ENCODE results near the gene B9D1.

B9D1 gene

DNA sequence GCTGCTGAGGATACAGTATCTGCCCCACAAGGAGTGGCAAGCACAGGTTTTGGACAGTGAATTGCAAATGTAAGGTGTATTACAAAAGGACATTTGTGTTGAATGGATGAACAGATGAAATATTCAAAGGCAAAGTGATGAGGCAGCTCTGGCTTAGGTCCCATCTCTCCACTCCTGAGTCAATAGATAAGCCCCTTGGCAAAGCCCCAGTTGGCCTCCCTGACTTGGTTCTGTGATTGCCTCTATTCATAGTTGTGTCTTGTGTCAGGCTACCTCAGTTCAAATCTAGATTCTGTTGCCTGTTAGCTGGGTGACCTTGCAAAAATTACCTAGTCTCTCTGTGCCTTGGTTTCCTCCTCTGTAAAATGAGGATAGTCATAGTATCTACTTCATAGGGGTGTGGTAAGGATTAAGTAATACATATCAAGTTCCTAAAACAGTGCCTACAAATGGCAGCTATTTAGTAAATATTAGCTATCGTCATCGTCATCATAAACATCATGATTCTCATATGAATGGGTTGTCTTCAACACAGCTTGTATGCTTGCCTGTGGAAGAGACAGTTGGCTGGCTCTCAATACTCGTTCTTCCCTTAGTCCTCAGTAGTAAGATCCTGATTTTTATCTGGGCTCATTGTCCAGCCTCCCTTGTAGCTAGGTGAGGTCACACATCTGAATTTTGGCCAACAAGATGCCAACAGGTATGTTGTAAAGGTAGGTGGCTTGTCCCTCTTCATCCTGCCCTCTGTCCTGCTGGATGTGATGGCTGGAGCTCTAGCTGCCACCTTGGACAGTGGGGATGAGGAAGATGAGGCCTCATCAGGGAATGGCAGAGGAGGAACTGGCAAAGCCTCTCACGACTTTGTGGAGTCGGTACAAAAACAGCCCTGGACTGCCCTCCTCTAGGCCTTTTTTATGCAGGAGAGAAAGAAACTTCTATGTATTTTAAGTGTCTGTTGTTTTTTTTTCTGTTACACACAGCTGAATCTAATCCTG lies 26.6 kb upstream of the B9D1 start:
- DNase-seq = no peak

DNA sequence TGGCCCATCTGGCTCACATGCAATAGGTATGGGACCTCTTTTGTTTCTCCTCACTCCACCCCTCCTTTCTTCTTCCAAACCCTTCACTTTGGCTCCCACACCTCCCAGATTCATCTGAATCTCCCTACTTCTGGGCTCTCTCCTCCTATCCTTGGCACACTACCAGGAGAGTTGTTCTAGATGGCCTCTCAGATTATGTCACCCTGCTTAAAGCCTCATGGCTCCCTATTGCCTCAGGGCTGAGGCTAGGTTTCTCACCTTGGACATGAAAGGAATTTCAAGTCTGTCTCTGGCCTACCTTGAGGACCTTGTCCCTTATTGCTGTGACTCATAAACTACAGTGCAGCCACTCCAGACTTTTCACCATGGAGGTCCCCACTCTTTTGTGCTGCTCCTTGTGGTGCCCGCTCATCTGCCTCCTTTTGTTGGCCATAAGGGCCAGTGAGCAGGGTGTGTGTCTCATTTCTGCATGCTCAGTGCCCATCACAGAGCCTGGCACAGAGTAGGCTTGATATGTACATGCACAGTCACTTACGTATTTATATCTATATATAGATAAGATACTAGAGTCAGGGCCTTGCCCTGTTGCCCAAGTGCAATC lies 25.5 kb upstream of the B9D1 start:
- peak; percentile 70 for DNase-seq

DNA sequence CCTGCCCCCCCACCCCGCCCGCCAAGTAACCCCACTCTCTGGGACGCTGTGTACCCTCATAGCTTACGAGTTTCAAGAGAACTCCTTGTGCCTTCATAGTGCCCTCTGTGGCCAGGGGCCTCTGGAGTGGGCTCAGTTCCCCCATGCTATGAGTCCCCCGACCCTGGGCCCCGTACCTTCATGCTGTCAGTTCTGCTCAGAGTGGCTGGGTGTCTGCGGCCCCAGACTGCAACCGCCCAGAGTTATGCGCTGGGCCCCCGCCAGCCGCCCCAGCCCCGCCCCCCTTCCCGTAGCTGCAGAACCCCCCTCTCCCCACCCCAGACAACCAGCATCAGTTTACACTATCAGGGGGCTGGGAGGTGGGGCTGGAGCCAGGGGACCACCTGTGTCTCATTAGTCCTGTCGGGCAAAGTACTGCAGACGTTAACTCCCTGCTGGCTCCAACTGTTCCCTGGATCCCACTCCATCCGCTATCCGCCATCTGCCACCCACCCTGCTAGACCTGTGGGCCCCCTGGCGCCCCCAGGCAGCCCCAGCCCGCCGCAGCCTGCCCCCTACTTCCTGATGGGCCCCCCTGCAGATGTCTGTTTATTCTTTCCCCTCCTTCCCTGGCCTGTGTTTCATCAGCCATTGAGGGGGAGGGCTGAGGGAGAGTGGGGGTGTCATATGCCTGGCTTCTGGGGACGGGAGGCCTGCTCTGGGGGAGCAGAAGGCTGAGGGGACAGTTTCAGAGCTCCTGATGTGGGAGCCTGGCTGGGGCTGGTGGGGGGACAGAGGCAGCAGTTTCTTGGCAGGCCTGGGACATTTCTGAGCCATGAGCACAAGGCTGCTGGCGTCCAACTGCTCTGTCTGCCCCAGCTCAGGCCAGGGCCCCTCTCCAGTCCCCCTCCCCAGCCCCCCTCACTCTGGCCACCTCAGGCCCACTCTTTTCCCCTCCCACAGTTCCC lies 24.7 kb upstream of the B9D1 start, which contains the start of gene MFAP4:
Gene MFAP4, minus strand, starts transcription at position 217 of the 947 bp plus-strand sequence. Its CDS starts 35 bp downstream, at position 182.
- peak; percentile 99 for DNase-seq

DNA sequence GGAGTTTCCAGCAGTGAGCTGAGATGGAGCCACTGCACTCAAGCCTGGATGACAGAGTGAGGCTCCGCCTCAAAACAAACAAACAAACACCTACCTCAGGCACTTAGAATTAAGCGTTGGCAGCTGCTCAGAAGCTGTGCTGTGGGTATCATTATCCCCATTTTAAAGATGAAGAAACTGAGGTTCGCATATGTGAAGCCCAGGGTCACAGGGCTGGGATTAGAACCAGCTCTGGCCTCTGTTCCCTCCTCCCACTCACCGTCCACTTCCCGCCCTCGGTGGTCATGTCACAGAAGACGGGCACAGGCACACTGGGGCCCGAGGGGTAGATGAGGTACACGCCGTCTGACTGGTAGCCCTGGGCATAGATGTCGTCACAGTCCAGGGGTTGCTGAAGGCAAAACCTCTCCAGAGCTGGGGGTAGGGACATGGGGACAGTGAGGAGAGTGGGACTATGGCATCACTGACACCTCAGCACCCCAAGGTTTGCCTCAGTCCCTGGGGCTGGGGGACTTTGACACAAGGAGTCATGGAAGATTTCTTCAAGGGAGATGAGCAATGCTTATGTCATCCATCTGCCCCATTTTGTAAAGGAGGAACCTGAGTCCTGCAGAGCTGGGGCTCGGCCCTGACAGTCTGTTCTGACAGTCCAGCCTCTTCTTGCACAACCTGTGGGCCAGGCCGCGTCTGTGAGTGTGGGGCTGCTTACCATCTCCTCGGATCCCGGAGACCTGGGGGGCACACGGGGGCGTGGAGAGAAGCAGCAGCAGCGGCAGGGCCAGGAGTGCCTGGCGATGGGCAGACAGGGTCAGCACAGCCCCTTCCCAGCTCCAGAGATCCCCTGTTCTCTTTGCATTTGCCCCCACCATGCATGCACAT lies 23.8 kb upstream of the B9D1 start:
- DNase-seq = peak; percentile 39

DNA sequence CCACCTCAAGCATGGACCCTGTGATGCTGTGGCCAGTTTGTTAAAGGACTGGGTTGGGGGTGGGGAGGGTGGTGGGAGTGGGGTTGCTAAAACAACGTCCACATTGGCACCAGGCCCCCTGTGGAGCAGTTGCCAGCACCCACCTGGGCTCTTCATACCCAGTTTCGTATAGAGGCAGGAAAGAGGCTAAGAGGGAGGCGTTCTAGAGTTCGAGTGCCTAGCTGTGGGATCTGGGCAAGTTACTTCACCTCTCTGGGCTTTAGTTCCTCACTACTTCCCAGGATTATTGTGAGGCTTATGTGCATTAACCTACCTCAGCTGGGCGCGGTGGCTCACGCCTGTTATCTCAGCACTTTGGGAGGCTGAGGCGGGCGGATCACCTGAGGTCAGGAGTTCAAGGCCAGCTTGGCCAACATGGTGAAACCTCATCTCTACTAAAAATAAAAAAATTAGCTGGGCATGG lies 23.0 kb upstream of the B9D1 start:
- DNase-seq = no peak

DNA sequence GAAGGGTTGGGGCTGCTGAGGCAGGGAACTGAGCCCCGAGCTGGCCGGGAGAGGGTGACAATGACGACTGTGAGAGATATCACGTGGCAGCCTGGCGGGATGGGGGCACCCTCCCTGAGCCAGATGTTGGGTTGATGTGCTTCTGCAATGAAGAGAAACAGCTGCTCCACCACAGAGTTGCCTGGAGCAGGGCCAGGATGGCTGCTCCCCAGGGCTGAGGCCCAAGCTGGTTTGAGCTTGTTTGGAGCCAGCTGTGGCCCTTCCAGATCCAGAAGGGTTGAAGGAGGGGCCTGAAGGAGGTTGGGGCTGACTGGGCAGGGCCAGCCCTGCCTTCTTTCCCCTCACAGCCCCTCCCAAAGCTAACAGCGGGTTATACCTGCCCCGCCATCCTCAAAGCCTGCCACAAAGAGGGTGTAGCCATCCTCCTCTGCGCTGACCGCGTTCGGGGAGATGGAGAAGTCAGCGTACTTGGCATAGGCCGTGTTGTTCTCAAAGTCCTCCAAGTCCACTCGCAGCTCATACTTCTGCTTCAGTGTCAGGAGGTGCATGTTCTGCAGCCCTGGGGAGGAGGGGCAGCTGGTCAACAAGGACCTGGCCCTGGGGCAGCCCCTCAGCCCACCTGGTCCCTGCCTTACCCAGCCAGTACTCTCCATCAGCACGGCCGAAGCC lies 22.3 kb upstream of the B9D1 start:
- DNase-seq = peak; percentile 96

DNA sequence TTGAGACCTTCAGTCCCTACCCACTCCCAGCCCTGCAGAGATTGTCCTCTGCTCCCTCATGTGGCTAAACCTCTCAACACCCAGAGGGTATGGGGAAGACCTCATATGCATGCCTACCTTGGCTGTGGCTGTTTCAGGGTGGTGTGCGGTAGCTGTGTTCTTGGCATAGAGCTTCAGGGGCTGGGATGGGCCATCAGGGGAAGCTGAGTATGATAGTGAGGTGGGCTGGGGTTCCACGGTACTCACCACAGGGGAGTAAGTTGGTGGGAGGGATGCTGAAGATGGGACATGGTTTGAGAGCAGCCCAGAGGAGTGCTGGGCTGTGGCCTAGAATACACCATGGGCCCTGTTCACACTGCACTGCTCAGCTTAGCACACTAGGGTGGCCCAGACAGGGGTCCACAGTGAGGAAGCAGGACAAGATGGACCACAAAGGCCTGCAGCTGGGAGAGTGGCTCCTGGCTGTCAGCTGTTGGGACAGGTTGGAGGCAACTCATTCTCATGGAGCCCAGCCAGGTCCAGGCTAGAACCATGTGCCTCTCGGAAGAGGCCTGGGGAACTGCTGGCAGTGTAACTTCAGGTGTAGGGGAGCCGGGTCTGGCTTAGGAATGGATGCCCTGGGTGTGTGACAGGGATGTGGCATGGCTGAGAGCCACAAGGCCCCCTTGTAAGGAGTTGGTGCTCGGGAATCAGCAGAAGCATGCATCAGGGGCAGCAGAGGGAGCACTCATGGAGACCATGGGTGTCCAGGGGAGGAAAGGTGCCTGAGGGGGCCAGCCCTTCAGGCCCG lies 21.4 kb upstream of the B9D1 start:
- no peak for DNase-seq

DNA sequence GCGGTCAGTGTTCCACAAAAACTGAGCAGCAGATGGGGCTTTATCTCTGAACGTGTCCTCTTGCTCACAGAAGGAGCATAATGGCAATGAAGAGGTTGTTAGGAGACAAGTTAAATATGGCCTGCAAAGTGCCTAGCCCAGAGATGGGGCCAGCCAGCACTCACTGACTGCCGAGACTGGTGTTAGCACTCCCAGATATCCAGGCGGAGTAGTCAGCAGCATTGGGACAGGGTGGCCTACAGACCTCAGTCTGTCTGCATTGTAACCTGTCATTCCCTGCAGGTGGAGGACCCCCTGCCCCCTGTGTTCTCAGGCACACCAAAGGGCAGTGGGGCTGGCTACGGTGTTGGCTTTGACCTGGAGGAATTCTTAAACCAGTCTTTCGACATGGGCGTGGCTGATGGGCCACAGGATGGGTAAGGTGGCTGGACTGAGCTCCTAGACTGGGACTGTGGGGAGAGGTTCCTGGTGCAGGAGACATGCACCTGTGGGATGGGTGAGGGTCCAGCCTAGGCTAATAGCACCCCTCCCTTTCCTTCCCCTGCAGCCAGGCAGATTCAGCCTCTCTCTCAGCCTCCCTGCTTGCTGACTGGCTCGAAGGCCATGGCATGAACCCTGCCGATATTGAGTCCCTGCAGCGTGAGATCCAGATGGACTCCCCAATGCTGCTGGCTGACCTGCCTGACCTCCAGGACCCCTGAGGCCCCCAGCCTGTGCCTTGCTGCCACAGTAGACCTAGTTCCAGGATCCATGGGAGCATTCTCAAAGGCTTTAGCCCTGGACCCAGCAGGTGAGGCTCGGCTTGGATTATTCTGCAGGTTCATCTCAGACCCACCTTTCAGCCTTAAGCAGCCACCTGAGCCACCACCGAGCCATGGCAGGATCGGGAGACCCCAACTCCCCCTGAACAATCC lies 20.3 kb upstream of the B9D1 start:
- DNase-seq = no peak

DNA sequence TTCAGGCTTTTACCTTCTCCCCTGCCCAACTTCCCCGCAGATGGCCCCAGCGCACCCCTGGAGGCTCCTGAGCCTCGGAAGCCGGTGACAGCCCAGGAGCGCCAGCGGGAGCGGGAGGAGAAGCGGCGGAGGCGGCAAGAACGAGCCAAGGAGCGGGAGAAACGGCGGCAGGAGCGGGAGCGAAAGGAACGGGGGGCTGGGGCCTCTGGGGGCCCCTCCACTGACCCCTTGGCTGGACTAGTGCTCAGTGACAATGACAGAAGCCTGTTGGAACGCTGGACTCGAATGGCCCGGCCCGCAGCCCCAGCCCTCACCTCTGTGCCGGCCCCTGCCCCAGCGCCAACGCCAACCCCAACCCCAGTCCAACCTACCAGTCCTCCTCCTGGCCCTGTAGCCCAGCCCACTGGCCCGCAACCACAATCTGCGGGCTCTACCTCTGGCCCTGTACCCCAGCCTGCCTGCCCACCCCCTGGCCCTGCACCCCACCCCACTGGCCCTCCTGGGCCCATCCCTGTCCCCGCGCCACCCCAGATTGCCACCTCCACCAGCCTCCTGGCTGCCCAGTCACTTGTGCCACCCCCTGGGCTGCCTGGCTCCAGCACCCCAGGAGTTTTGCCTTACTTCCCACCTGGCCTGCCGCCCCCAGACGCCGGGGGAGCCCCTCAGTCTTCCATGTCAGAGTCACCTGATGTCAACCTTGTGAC lies 19.4 kb upstream of the B9D1 start:
- DNase-seq = no peak

DNA sequence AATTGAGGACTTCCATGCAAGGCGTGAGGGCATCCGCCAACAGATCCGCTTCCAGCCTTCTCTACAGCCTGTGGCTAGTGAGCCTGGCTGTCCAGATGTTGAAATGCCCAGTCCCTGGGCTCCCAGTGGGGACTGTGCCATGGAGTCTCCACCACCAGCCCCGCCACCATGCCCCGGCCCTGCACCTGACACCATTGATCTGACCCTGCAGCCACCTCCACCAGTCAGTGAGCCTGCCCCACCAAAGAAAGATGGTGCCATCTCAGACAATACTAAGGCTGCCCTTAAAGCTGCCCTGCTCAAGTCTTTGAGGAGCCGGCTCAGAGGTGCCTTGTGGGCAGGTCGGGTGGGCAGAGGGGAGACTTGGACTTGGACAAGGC lies 18.8 kb upstream of the B9D1 start:
- DNase-seq = no peak

DNA sequence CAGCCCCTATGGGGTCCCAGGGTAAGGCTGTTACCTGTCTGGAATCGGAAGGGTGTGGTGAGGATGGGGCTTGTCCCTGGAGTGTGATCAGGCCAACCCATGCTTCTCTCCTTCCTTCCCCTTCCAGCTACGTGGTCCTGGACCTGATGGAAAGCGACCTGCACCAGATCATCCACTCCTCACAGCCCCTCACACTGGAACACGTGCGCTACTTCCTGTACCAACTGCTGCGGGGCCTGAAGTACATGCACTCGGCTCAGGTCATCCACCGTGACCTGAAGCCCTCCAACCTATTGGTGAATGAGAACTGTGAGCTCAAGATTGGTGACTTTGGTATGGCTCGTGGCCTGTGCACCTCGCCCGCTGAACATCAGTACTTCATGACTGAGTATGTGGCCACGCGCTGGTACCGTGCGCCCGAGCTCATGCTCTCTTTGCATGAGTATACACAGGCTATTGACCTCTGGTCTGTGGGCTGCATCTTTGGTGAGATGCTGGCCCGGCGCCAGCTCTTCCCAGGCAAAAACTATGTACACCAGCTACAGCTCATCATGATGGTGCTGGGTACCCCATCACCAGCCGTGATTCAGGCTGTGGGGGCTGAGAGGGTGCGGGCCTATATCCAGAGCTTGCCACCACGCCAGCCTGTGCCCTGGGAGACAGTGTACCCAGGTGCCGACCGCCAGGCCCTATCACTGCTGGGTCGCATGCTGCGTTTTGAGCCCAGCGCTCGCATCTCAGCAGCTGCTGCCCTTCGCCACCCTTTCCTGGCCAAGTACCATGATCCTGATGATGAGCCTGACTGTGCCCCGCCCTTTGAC lies 18.2 kb upstream of the B9D1 start:
- DNase-seq = no peak

DNA sequence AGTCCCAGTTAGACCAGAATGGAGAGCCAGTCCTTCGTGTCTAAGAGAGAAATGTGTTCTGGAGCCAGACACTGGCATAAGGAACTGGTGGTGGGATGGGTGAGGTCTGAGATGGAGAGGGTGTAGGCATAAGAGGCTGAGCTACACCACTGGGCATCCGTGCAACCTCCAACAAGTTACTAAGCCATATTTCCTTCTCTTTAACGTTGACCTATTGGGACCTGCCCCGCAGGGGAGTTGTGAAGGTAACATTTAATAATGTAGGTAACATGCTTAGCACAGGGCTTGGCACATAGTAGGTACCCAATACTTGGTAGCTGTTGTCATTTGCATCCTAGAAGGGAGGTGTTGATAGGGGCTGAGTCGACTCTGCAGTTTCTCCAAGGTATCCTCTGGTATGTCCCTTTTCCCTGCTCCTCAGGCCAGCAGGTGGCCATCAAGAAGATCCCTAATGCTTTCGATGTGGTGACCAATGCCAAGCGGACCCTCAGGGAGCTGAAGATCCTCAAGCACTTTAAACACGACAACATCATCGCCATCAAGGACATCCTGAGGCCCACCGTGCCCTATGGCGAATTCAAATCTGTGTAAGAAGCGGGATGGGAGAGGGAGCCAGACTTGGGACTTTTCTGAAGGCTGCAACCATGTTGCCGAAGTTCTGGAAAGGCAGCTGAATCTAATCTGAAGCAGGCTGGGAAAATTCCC lies 17.0 kb upstream of the B9D1 start:
- no peak for DNase-seq

DNA sequence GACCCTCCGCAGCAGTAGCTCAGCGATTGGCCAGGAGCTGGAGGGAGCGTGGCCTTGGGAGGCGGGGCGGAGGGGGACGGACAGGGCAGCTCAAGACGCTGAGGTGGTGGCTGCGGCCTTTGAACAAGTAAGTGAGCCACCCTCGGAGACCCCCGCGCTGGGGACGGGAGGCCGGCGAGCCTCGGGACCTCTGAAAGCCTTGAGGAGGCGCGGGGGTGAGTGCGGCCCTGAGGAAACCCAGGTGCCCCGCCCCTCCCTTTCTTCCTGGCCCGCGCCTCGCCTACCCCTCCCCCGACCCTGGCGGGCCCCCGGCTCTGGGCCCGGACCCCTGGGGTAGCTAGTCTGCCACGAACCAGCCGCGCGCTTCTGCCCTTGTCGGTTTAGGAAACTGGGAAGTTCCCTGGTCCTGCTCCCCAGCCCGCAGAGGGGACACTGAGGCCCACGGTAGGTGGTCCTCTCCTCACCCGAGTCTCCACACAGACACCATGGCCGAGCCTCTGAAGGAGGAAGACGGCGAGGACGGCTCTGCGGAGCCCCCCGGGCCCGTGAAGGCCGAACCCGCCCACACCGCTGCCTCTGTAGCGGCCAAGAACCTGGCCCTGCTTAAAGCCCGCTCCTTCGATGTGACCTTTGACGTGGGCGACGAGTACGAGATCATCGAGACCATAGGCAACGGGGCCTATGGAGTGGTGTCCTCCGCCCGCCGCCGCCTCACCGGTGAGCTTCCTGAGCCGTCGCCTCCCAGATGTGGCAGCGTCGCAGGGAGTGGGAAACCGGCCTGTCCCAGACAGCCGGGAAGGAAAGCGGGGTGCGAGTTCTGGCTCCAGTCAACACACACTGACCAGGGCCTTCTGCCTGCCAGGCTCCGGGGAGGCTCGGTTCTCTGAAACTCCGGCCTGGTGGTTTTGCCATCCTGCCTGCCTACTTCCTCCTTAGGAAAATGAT lies 16.2 kb upstream of the B9D1 start, which contains the start of gene MAPK7:
Gene MAPK7, plus strand, starts transcription at position 83 of the 945 bp plus-strand sequence. Its CDS starts 403 bp downstream, at position 486.
- no peak for DNase-seq

DNA sequence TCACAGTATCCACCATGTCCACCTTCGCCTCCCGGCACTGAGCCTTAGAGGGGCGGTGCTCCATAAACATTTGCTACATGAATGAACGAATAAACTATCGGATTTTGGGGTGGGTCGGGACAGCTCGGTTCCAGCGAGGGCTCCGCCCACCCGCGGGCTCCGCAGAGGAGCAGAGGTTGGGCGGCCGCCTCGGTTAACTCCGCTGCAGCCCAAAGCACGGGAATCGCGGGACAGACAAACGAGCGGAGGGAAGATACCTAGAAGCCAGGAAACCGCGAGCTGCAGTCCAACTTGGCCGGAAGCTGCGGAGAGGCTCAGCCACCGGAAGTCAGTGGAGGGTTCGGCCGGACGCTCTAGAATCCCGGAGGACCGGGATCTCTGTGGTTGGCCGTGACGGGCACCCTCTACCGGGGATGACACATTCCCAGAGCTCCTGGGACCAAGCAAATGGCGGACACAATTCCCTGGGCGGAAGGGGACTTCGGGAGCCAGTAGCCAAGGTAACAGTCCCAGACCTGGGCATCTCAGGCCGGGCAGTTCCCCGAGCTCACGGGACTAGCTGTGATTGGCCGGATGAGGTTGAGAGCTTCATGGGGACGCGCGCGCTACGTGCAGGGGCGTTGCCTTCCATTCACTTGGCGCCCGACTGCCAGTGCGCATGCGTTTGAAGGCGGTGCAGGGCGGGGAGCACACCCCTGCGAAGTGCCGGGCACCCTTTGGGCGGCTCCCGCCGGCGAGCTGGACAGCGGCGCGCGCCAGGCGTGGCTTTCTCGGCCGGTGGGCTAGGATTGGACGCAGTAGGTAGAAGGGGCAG lies 15.3 kb upstream of the B9D1 start:
- DNase-seq = peak; percentile 99

DNA sequence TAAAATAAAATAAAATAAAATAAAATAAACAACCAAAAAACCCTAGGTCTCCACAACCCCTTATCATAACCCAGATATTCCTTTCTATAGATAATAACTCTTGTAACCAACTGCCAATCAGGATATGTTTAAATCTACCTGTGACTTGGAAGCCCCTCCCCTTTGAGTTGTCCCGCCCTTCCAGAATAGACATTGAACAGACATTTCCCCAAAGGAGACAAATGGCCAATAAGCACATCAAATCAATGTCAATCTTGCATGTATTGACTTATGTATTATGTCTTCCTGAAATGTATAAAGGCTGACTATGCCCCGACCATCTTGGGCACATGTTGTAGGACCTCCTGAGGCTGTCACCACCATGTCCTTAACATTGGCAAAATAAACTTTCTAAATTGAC lies 14.3 kb upstream of the B9D1 start:
- peak; percentile 39 for DNase-seq
